HEK293 (cell line): ENCODE data around the gene DPM2.

Experiments used
- CTCF ChIP-seq: fragments of 450-650 bp; formaldehyde crosslinking; IDR thresholded peaks from 2 replicates; pipeline ENCODE4 v1.5.1; 2016; ENCODE audit warnings: missing biosample characterization, missing genetic modification characterization
- HIC1 ChIP-seq: fragments of 450-650 bp; formaldehyde crosslinking; IDR thresholded peaks from 2 replicates; pipeline ENCODE4 v1.5.1; 2016; ENCODE audit warnings: missing biosample characterization, missing genetic modification characterization
- ZBTB11 ChIP-seq: fragments of 450-650 bp; formaldehyde crosslinking; conservative IDR thresholded peaks from 2 replicates; pipeline ENCODE4 v1.5.1; 2016; ENCODE audit warnings: low read depth, missing biosample characterization, missing genetic modification characterization
- ZNF140 ChIP-seq: fragments of 450-650 bp; formaldehyde crosslinking; IDR thresholded peaks from 2 replicates; pipeline ENCODE4 v1.5.1; 2016; ENCODE audit warnings: missing biosample characterization, missing genetic modification characterization
- ZNF24 ChIP-seq: fragments of 450-650 bp; formaldehyde crosslinking; IDR thresholded peaks from 2 replicates; pipeline ENCODE4 v1.5.1; 2016; ENCODE audit warnings: missing biosample characterization, missing genetic modification characterization
- ZNF311 ChIP-seq: fragments of 450-650 bp; formaldehyde crosslinking; IDR thresholded peaks from 2 replicates; pipeline ENCODE4 v1.5.1; 2017; ENCODE audit warnings: missing biosample characterization, missing genetic modification characterization, borderline replicate concordance

- TF ChIP-seq ZNF24 (no peak), ZBTB11 (no peak), HIC1 (tag by site-specific recombination) (no peak), CTCF (tag by site-specific recombination) (no peak), ZNF311 (tag by site-specific recombination) (no peak), ZNF140 (tag by site-specific recombination) (no peak)
Measured at GRCh38 chr9:127979333-127980059, 41.8 kb upstream of the DPM2 start.
